Measurements from ENCODE around the gene MRPL10.

DNA sequence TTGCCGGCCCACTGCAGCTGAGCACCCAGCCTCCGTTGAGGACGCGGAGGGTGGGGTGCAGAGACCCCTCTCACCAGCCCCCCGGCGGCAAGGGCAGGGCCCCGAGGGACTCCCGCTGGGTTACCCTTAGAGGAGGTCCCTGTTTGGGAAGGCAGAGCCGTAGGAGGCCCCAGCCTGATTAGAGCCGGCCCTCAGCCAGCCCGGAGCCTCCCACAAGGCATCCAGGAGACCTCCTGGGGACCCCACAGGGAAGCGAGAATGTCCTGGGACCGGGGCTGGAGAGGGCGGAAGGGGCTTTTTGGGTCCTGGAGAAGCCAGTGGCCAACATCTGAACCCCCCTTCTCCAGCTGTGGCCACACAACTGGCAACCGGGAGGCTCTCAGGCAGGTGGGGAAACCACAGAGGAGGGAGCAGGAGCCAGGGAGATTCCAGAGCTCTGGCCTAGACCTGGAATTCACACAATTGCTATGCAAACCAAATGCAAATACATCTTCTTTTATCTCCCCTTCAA is 41.4 kb upstream of the MRPL10 start:
- TF ChIP-seq, protein P1, sequence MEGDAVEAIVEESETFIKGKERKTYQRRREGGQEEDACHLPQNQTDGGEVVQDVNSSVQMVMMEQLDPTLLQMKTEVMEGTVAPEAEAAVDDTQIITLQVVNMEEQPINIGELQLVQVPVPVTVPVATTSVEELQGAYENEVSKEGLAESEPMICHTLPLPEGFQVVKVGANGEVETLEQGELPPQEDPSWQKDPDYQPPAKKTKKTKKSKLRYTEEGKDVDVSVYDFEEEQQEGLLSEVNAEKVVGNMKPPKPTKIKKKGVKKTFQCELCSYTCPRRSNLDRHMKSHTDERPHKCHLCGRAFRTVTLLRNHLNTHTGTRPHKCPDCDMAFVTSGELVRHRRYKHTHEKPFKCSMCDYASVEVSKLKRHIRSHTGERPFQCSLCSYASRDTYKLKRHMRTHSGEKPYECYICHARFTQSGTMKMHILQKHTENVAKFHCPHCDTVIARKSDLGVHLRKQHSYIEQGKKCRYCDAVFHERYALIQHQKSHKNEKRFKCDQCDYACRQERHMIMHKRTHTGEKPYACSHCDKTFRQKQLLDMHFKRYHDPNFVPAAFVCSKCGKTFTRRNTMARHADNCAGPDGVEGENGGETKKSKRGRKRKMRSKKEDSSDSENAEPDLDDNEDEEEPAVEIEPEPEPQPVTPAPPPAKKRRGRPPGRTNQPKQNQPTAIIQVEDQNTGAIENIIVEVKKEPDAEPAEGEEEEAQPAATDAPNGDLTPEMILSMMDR (IDR thresholded peaks at IDR 0.05; ENCODE audit: low read length): no peak
- no peak for TF ChIP-seq EZH2 (optimal IDR thresholded peaks at IDR 0.05; ENCODE audit: low read depth, low read length)

All from MM.1S (cell line).